D721Med (cell line): ENCODE results near the gene SLC2A10.

ENCODE experiments used
- DNase-seq: peaks from one replicate; pipeline ENCODE4 v3.0.0; 2011; ENCODE audit warnings: low spot score; ENCODE audit not compliant: insufficient read length
- FAIRE-seq: peaks from 2 replicates; lab custom pipeline; 2011; peaks lifted over from hg19 to GRCh38; lab: Jason Lieb, UNC
- CTCF ChIP-seq: IDR thresholded peaks from 2 replicates; pipeline ENCODE4 v1.5.1; 2012; ENCODE audit warnings: mild to moderate bottlenecking, control low read depth; ENCODE audit not compliant: insufficient read depth; ENCODE audit errors: missing control alignments

The SLC2A10 gene

GRCh38 chr20:46699651-46700359, 9.6 kb upstream of the SLC2A10 start:
- peak; percentile 29 for TF ChIP-seq CTCF
- no peak for FAIRE-seq
- DNase-seq, result no peak

- DNase-seq, result no peak
- TF ChIP-seq CTCF, result no peak
- no peak for FAIRE-seq
Observed at GRCh38 chr20:46700481-46700880, 9.0 kb upstream of the SLC2A10 start.

- DNase-seq (no peak), FAIRE-seq (no peak)
- no peak for TF ChIP-seq CTCF
Observed at GRCh38 chr20:46701057-46701456, 8.4 kb upstream of the SLC2A10 start.

- FAIRE-seq (no peak), DNase-seq (no peak)
Observed at GRCh38 chr20:46701556-46701955, 7.9 kb upstream of the SLC2A10 start.

GRCh38 chr20:46701986-46702385, 7.5 kb upstream of the SLC2A10 start:
- no peak for TF ChIP-seq CTCF
- no peak for DNase-seq
- FAIRE-seq, result no peak

More at GRCh38 chr20:46701556-46701955, 7.9 kb upstream of the SLC2A10 start:
- no peak for TF ChIP-seq CTCF

- FAIRE-seq (no peak), DNase-seq (no peak)
- no peak for TF ChIP-seq CTCF
Observed at GRCh38 chr20:46702447-46703203, 6.8 kb upstream of the SLC2A10 start.

- no peak for TF ChIP-seq CTCF
- FAIRE-seq (no peak), DNase-seq (no peak)
Observed at GRCh38 chr20:46703435-46703834, 6.0 kb upstream of the SLC2A10 start.
